Effector memory CD8-positive, alpha-beta T cell (primary cell): ENCODE results near the gene SCYGR1.
A peak's percentile ranks its signal among the peaks of the same experiment; 100 is the strongest.

Experiments used
- ATAC-seq: fragments of 150-1000 bp; cut with Tn5 transposase; replicated peaks from 2 replicates; pipeline ENCODE4 v1.10.0; 2021; ENCODE audit warnings: mild to moderate bottlenecking, moderate library complexity
- DNase-seq, 3 experiments: peaks; one replicate each; pipeline ENCODE4 v3.0.0; 2021
- H3K27ac Mint-ChIP-seq, 2 donors: one replicate each; pipeline ENCODE4 v1.8.0; 2022; ENCODE audit warnings: mild to moderate bottlenecking in 2 of 2, mixed read lengths in 2 of 2, moderate library complexity in 2 of 2
- H3K27me3 Mint-ChIP-seq, 2 donors: one replicate each; pipeline ENCODE4 v1.8.0; 2022; ENCODE audit warnings: mixed read lengths in 2 of 2
- H3K36me3 Mint-ChIP-seq: one replicate; pipeline ENCODE4 v1.8.0; 2022; ENCODE audit warnings: mild to moderate bottlenecking, moderate library complexity, mixed read lengths; ENCODE audit not compliant: insufficient read depth
- H3K4me1 Mint-ChIP-seq, 2 donors: one replicate each; pipeline ENCODE4 v1.8.0; 2022; ENCODE audit warnings: low read depth in 2 of 2, mixed read lengths in 2 of 2
- H3K4me3 Mint-ChIP-seq, 2 donors: one replicate each; pipeline ENCODE4 v1.8.0; 2022; ENCODE audit warnings: mild to moderate bottlenecking in 2 of 2, mixed read lengths in 2 of 2, moderate library complexity in 2 of 2
- H3K9me3 Mint-ChIP-seq, 2 donors: one replicate each; pipeline ENCODE4 v1.8.0; 2022; ENCODE audit warnings: mixed read lengths in 2 of 2

Gene SCYGR1

DNA sequence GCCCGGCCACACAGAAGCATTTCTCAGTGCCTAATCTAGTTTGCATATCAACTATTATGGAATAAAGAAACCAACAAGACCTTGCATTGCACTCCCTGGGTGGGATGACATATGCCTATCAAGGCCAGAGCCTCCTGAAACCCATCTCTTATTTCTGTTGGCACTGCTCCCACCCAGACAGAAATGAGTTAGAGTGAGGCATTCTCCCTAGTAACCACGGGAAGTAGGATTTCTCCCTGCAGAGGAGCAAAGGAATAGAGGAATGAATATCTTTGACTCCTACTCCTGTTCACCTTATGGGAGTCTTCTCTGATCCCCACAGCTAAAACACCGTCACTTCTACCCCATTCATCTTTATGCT lies 24.2 kb upstream of the SCYGR1 start:
- ATAC-seq (no peak), DNase-seq (no peak)
- Mint-ChIP-seq H3K36me3 (peaks cover 3% of the 10 kb centered on the region), H3K4me1 (peaks cover 0 to 2% of the 10 kb centered on the region in 2 donors), H3K9me3 (no peaks in the 10 kb centered on the region), H3K27ac (no peak overlapping the region), H3K4me3 (no peak overlapping the region), H3K27me3 (peaks cover 0 to 9% of the 10 kb centered on the region in 2 donors)

DNA sequence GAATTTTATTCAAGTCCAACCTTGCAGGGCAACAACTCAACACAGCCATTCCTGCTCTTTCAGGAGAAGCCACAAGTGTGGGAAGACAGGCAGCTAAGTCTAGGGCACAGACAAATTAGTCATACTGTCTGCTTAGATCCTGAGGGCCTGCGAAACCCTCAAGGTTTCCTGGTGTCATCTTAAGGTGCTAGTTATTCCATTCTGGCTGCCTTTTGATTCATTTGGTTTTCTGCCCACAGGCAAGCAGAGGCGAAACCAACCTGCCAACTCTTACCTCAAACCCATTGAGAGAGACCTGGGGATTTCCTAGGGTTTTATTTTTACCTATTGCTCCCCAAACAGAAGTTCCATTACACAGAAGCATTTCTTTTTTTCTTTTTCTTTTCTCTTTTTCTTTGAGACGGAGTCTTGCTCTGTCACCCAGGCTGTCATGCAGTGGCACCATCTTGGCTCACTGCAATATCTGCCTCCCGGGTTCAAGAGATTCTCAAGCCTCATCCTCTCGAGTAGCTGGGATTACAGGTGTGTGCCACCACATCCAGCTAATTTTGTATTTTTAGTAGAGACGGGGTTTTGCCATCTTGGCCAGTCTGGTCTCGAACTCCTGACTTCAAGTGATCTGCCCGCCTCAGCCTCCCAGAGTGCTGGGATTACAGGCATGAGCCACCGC lies 23.7 kb upstream of the SCYGR1 start:
- ATAC-seq (peak; percentile 45), DNase-seq (no peak)
- H3K9me3 Mint-ChIP-seq, result no peaks in the 10 kb centered on the region
- H3K4me1 Mint-ChIP-seq, result peaks cover 0 to 2% of the 10 kb centered on the region in 2 donors
- H3K36me3 Mint-ChIP-seq, result peaks cover 3% of the 10 kb centered on the region
- H3K27me3 Mint-ChIP-seq, result peaks cover 0 to 9% of the 10 kb centered on the region in 2 donors
- H3K27ac Mint-ChIP-seq, result no peak overlapping the region
- no peak overlapping the region for H3K4me3 Mint-ChIP-seq

DNA sequence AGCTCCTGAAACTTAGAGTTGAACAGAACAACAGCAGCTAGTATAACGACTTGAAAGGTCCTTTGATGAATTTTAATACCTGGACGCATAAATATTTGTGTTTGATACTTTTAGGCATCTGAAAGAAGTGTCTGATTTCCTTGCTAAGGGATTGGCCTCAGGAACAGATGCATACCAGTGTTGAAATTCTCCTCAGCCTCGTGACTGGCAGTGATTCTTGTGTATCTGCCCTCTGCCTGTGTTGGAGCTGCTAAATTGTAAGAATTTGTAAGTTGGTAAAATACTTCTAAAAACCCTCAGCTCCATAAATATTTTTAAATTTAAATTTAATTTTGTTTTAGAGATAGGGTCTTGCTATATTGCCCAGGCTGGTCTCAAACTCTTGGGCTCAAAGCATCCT lies 22.4 kb upstream of the SCYGR1 start:
- ATAC-seq, result no peak
- H3K27ac Mint-ChIP-seq, result no peak overlapping the region
- H3K4me1 Mint-ChIP-seq, result peaks cover 2 to 9% of the 10 kb centered on the region in 2 donors
- no peak overlapping the region for H3K4me3 Mint-ChIP-seq
- no peaks in the 10 kb centered on the region for H3K9me3 Mint-ChIP-seq
- H3K27me3 Mint-ChIP-seq, result peaks cover 0 to 9% of the 10 kb centered on the region in 2 donors
- H3K36me3 Mint-ChIP-seq, result peaks cover 2% of the 10 kb centered on the region
- no peak for DNase-seq

DNA sequence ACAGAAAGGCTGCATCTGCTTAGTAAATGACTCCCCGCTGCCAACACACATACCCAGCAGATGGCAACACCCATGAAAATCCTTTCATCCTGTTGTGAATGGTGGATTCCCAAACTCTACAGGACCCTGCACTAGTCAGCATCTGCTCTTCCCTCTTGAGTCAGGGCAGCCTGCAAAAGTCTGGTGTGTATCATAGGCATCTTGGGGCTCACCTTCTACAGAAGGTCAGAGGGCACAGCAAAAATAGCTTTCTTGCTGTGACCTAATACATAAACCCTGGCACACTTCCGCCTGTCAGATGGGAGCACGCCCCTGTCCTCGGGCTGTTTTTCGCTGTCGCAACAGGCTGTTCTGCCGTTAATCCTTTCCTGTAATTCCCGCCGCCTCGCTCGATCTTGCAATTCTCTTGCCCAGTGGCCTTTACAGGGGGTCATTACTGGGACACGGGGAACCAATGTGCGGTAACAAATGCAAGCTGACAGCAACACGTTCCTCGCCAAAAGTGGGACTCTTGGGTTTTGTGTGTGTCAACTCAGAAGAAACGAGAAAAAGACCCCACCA lies 19.9 kb upstream of the SCYGR1 start:
- no peak for ATAC-seq
- H3K4me1 Mint-ChIP-seq, result peaks cover 0 to 9% of the 10 kb centered on the region in 2 donors
- H3K9me3 Mint-ChIP-seq, result no peaks in the 10 kb centered on the region
- no peak overlapping the region for H3K4me3 Mint-ChIP-seq
- no peaks in the 10 kb centered on the region for H3K36me3 Mint-ChIP-seq
- H3K27me3 Mint-ChIP-seq, result peaks cover 0 to 9% of the 10 kb centered on the region in 2 donors
- DNase-seq, result no peak
- no peak overlapping the region for H3K27ac Mint-ChIP-seq

DNA sequence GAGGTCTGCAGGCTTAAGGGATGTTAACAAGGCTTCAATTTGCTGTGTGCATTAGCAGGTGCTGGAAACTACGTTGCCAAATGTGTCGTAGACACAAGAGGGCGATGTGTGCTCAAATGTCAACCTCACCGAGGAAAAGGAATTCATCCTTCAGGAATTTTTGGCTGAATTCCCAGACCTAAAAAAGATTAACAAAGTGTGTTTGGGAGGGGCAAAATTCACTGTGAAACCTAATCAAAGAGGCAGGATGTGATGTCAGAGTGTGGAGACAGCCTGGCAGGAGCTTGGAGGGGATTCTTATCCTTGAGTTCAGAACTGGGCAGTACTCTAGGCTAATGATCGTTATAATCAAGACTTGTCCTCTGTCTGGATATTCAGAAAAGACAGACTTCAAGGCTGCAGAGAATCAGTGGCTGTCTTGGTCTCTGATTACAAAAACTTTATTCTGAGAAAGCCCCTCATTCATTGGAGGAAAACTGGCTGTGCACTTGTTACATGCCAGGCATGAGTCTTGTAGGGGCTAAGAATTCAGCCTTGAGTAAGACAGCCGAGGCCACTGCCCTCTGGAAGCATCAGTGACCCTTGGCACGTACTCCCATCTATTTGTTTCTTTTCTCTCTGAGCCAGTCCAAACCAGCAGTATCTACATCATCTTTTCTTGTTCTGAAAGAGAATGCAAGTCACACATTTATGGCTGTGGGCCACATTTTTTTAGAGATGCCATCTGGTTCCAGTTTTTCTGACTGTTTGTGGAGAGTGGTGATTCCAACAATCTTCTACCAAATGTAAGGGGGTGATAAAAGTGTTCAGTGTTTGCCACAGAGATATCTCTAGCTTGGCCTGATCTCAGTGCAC lies 18.7 kb upstream of the SCYGR1 start:
- H3K4me1 Mint-ChIP-seq, result peaks cover 0 to 9% of the 10 kb centered on the region in 2 donors
- no peak for ATAC-seq
- H3K36me3 Mint-ChIP-seq, result no peaks in the 10 kb centered on the region
- no peak overlapping the region for H3K4me3 Mint-ChIP-seq
- peaks cover 5 to 19% of the 10 kb centered on the region in 2 donors for H3K27me3 Mint-ChIP-seq
- H3K9me3 Mint-ChIP-seq, result no peaks in the 10 kb centered on the region
- DNase-seq, result no peak
- H3K27ac Mint-ChIP-seq, result no peak overlapping the region

DNA sequence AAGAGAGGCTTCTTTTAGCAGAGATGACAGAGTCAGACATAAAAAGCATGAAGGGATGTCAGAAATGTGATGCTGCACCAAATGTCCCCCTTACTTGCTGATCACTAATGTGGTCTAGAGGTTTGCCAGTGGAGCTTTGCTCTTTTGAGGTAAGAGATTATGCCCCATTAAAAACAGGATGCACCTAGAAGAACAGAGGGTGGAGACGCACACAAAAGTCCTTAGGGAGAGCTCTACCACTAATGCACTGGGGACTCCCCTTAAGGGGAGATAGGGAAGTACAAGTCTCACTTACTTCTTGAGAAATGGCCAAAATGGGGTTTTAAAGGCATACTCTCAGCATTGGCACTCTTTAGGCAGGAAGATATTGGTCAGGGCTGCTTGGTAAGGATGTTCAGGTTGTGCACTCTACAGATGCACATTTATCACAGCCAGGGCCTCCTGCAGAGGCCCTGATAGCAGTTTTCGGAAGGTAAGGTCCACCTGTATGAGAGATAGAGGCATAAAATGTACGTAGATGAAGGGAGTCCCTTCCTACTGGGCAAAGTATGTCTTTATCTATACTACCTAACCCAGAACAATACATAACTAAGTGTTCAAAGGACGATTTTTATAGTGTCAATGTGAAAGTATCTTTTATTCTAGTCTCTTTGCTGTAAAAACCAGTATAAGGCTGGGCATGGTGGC lies 17.0 kb upstream of the SCYGR1 start:
- Mint-ChIP-seq H3K9me3 (no peaks in the 10 kb centered on the region), H3K4me1 (peaks cover 0 to 9% of the 10 kb centered on the region in 2 donors), H3K27me3 (peaks cover 10 to 32% of the 10 kb centered on the region in 2 donors), H3K27ac (no peak overlapping the region), H3K36me3 (no peaks in the 10 kb centered on the region), H3K4me3 (no peak overlapping the region)
- DNase-seq (no peak), ATAC-seq (peak; percentile 24)

DNA sequence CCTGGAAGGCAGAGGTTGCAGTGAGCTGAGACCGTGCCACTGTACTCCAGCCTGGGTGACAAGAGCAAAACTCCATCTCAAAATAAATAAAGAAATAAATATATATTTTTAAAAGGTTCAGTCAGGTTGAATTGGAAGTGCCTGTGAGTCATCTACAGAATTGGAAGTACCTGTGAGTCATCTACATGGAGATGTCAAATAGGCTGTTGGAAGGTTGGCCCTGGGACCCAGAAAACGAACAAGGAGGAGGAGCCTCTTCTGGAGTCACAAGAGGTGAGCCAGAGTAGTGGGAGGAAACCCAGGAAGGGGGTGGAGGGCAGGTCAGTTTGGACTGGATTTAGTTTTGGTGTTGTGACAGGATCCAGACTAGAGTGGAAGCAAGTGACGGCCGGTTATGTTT lies 15.2 kb upstream of the SCYGR1 start:
- DNase-seq (no peak), ATAC-seq (no peak)
- H3K4me1 Mint-ChIP-seq, result peaks cover 0 to 9% of the 10 kb centered on the region in 2 donors
- peaks cover 10 to 32% of the 10 kb centered on the region in 2 donors for H3K27me3 Mint-ChIP-seq
- H3K27ac Mint-ChIP-seq, result no peak overlapping the region
- H3K36me3 Mint-ChIP-seq, result no peaks in the 10 kb centered on the region
- H3K4me3 Mint-ChIP-seq, result no peak overlapping the region
- no peaks in the 10 kb centered on the region for H3K9me3 Mint-ChIP-seq

DNA sequence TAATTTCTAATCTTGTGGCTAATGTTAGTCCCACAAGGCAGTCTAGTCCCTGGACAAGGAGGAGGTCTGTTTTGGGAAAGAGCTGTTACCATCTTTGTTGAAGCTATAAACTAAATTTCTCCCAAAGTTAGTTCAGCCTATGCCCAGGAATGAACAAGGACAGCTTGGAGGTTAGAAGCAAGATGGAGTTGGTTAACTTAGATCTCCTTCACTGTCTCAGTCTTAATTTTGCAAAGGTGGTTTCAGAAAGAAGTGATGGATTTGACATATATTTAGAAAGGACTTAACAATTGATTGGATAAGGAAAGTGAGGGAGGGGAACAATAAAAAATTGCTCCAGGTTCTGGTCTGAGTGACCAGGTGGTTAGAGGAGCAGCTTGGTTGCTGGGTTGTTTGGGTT lies 14.6 kb upstream of the SCYGR1 start:
- DNase-seq (no peak), ATAC-seq (no peak)
- peaks cover 0 to 9% of the 10 kb centered on the region in 2 donors for H3K4me1 Mint-ChIP-seq
- no peak overlapping the region for H3K27ac Mint-ChIP-seq
- H3K36me3 Mint-ChIP-seq, result no peaks in the 10 kb centered on the region
- no peak overlapping the region for H3K4me3 Mint-ChIP-seq
- H3K27me3 Mint-ChIP-seq, result peaks cover 10 to 29% of the 10 kb centered on the region in 2 donors
- no peaks in the 10 kb centered on the region for H3K9me3 Mint-ChIP-seq

DNA sequence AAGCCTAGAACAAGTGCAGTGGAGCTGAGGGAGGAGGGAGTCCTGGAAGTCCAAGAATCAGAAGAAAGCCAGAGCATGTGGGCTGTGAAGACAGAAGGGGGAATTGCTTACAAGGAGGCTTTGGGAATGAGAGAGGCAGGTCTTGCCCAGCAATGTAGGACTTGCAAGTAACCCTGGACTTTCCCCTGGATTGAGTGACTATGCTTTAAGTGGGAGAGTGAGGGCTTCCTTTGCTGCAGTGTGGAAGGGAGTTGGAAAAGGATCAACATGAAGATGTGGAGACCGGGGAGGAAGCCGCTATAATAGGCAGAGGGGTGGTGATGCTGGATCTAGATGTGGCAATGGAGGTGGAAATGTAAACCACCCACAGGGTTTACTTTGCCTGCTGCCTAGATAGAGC lies 13.8 kb upstream of the SCYGR1 start:
- Mint-ChIP-seq H3K36me3 (no peaks in the 10 kb centered on the region), H3K27me3 (peaks cover 10 to 36% of the 10 kb centered on the region in 2 donors), H3K27ac (no peak overlapping the region), H3K4me3 (no peak overlapping the region), H3K9me3 (no peaks in the 10 kb centered on the region), H3K4me1 (peaks cover 0 to 9% of the 10 kb centered on the region in 2 donors)
- ATAC-seq, result no peak
- no peak for DNase-seq

DNA sequence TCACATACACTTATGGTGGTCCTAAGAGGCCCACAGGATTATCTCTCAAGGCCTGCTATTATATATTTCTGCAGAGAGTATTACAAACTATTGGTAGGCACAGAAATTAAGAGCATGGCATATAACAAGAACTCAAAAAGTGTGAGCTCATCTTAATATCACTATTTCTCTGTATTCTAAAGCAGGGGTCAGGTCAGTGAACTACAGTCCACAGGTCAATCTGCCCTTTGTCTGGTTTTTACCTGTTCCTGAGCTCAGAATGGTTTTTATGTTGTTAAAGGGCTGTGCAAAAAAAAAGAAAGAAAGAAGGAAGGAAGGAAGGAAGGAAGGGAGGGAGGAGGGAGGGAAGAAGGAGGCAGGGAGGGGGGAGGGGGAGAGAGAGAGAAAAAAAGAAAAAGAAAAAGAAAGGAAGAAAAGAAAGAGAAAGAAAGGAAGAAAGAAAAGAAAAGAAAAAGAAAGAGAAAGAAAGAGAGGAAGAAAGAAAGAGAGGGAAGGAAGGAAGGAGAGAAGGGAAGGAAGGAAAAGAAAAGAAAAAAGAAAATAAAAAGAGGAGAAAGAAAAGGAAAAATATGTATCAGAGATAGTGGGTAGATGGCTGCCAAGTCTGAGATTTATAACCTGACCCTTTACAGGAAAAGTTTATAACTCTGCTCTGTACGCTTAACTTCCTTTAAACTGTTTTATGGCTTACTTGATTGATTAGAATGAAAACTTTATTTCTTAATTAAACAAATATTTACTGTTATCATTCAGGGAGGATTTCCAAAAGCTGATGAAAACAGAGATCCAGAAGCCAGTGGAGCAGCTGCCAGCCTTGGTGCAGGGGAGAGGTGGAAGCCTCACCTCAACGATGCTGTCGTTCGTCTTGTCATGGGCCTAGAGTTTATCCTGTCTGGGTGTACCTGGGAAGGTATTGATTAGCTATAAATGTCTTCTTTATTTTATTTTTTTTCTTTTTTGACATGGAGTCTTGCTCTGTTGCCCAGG lies 11.2 kb upstream of the SCYGR1 start:
- DNase-seq (no peak), ATAC-seq (no peak)
- no peaks in the 10 kb centered on the region for H3K36me3 Mint-ChIP-seq
- no peak overlapping the region for H3K27ac Mint-ChIP-seq
- no peaks in the 10 kb centered on the region for H3K4me1 Mint-ChIP-seq
- no peak overlapping the region for H3K4me3 Mint-ChIP-seq
- peaks cover 10 to 36% of the 10 kb centered on the region in 2 donors for H3K27me3 Mint-ChIP-seq
- no peaks in the 10 kb centered on the region for H3K9me3 Mint-ChIP-seq

DNA sequence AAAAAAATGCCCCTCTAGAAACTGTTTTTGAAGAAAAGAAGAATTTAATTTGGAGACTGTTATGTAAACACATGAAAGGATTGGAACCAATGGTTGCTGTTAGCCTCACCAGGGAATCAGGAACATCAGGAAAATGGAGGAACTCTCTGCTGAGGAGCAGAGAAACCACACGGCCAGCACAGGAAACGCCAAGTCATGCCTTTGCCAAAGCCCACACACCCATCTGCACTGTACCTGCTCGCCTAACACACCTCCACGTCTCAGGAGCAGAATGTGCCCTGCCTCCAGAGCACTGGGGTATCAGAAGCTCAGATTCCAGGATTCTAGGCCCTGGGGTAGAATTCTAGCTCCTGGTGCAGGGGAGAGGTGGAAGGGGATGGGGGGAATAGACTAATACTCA lies 9.8 kb upstream of the SCYGR1 start:
- Mint-ChIP-seq H3K27me3 (peaks cover 10 to 41% of the 10 kb centered on the region in 2 donors), H3K27ac (no peak overlapping the region), H3K36me3 (no peaks in the 10 kb centered on the region), H3K9me3 (no peaks in the 10 kb centered on the region), H3K4me3 (no peak overlapping the region), H3K4me1 (no peaks in the 10 kb centered on the region)
- DNase-seq (no peak), ATAC-seq (no peak)

DNA sequence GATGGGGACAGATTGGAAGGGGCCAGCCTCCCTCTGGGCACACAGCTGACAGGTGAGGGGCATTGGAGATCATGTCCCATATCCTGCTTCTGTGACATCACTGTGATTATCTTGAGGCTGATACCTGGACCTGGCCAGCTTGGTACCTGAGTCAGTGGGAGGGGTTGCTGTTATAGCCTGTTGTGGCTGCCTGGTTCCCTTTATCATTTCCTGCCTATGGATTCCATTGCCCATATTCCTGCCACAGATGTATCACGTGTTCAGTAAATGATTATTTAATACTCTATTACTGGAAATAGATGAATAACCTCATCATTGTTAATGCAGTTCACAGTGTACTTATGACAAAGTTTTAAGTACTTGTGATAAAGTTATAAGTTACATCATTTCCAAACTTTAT lies 7.8 kb upstream of the SCYGR1 start:
- Mint-ChIP-seq H3K27ac (no peak overlapping the region), H3K36me3 (no peaks in the 10 kb centered on the region), H3K4me1 (no peaks in the 10 kb centered on the region), H3K9me3 (no peaks in the 10 kb centered on the region), H3K27me3 (peaks cover 0 to 44% of the 10 kb centered on the region in 2 donors), H3K4me3 (no peak overlapping the region)
- DNase-seq, result no peak
- ATAC-seq, result no peak
